Measurements from ENCODE around the gene OSTF1. TPM values are rescaled to one million over a fixed set of nuclear protein-coding genes. Genes with fewer than 3 reads are reported as not detected.

Gene OSTF1
- polyA plus RNA-seq, 4 donors = 20.1 to 31.6 (median 26.8) TPM

GRCh38 chr9:75161116-75161857, 73.0 kb downstream of the OSTF1 start:
- no peak for DNase-seq (ENCODE audit: low read depth in 4 of 4, low spot score in 3 of 4)

- DNase-seq (ENCODE audit: low read depth in 4 of 4, low spot score in 3 of 4) = no peak
Measured at GRCh38 chr9:75163764-75164163, 75.5 kb downstream of the OSTF1 start.

GRCh38 chr9:75164573-75164972, 76.3 kb downstream of the OSTF1 start:
- no peak for DNase-seq (ENCODE audit: low read depth in 4 of 4, low spot score in 3 of 4)

GRCh38 chr9:75167281-75167680, 79.0 kb downstream of the OSTF1 start:
- no peak for DNase-seq (ENCODE audit: low read depth in 4 of 4, low spot score in 3 of 4)

GRCh38 chr9:75168270-75169178, 80.2 kb downstream of the OSTF1 start:
- DNase-seq (ENCODE audit: low read depth in 4 of 4, low spot score in 3 of 4) = no peak

GRCh38 chr9:75169623-75170022, 81.3 kb downstream of the OSTF1 start:
- no peak for DNase-seq (ENCODE audit: low read depth in 4 of 4, low spot score in 3 of 4)

GRCh38 chr9:75170898-75171360, 82.6 kb downstream of the OSTF1 start:
- DNase-seq (ENCODE audit: low read depth in 4 of 4, low spot score in 3 of 4) = no peak

- no peak for DNase-seq (ENCODE audit: low read depth in 4 of 4, low spot score in 3 of 4)
Measured at GRCh38 chr9:75175395-75175794, 87.1 kb downstream of the OSTF1 start.

GRCh38 chr9:75176037-75176436, 87.7 kb downstream of the OSTF1 start:
- no peak for DNase-seq (ENCODE audit: low read depth in 4 of 4, low spot score in 3 of 4)

- no peak for DNase-seq (ENCODE audit: low read depth in 4 of 4, low spot score in 3 of 4)
Measured at GRCh38 chr9:75181750-75182149, 93.4 kb downstream of the OSTF1 start.

- no peak for DNase-seq (ENCODE audit: low read depth in 4 of 4, low spot score in 3 of 4)
Measured at GRCh38 chr9:75183306-75183705, 95.0 kb downstream of the OSTF1 start.

- DNase-seq (ENCODE audit: low read depth in 4 of 4, low spot score in 3 of 4) = no peak
Measured at GRCh38 chr9:75184471-75184870, 96.2 kb downstream of the OSTF1 start.

- no peak for DNase-seq (ENCODE audit: low read depth in 4 of 4, low spot score in 3 of 4)
Measured at GRCh38 chr9:75185585-75186170, 97.4 kb downstream of the OSTF1 start.

- DNase-seq (ENCODE audit: low read depth in 4 of 4, low spot score in 3 of 4) = no peak
Measured at GRCh38 chr9:75186767-75187380, 98.6 kb downstream of the OSTF1 start.

GRCh38 chr9:75188756-75189155, 100.4 kb downstream of the OSTF1 start:
- no peak for DNase-seq (ENCODE audit: low read depth in 4 of 4, low spot score in 3 of 4)

GRCh38 chr9:75190762-75191161, 102.4 kb downstream of the OSTF1 start:
- DNase-seq (ENCODE audit: low read depth in 4 of 4, low spot score in 3 of 4) = no peak

Other genes with a start within 250 kb of the OSTF1 start
- 1 to 10 TPM in 1 of 4 donors, under 1 TPM in 3; 0.08 to 1.1 (median 0.88) TPM for gene TRPM6, start 200.6 kb upstream of the OSTF1 start, polyA plus RNA-seq (ENCODE audit: insufficient read length in 4 of 4)
- 1 to 10 TPM; 4.4 to 7.7 (median 6.6) TPM for gene C9orf40, start 135.6 kb upstream of the OSTF1 start, polyA plus RNA-seq (ENCODE audit: insufficient read length in 4 of 4)
- gene CARNMT1, start 60.2 kb upstream of the OSTF1 start, polyA plus RNA-seq (ENCODE audit: insufficient read length in 4 of 4) = 10 to 100 TPM; 12.5 to 23.1 (median 19.7) TPM
- 10 to 100 TPM in 3 of 4 donors, 1 to 10 TPM in 1; 6.5 to 31.6 (median 25.0) TPM for gene NMRK1, start 359 bp upstream of the OSTF1 start, polyA plus RNA-seq (ENCODE audit: insufficient read length in 4 of 4)

Data from left renal pelvis (tissue), 4 donors.